ENCODE measurements around the gene LMCD1.

GRCh38 chr3:8608791-8609467 lies 107.3 kb downstream of the LMCD1 start:
- no peak for TF ChIP-seq CTCF (IDR thresholded peaks at IDR 0.05)
- no peak for TF ChIP-seq POLR2A (IDR thresholded peaks at IDR 0.05)
